ENCODE measurements around the gene OR52I2. TPM values are rescaled to one million over a fixed set of nuclear protein-coding genes. Genes with fewer than 3 reads are reported as not detected.

Gene OR52I2
- not detected for total RNA-seq
- under 1 TPM in 1 of 8 donors, not detected in 7; 0.12 TPM for polyA plus RNA-seq (ENCODE audit: insufficient read depth in 1 of 8, insufficient read length in 8 of 8, low replicate concordance in 1 of 8)
- long read RNA-seq, donor 1 = 0 reads
- long read RNA-seq, donor 2 = 0 reads
- long read RNA-seq, donor 3 = 0 reads
- long read RNA-seq, donor 4 = 0 reads
- long read RNA-seq, donor 5 = 0 reads
- long read RNA-seq, donor 6 = 0 reads
- long read RNA-seq, donor 7 = 0 reads
- long read RNA-seq, donor 8 = 0 reads
- long read RNA-seq, donor 9 = 0 reads
- long read RNA-seq, donor 10 = 0 reads
- long read RNA-seq, donor 11 = 0 reads

DNA sequence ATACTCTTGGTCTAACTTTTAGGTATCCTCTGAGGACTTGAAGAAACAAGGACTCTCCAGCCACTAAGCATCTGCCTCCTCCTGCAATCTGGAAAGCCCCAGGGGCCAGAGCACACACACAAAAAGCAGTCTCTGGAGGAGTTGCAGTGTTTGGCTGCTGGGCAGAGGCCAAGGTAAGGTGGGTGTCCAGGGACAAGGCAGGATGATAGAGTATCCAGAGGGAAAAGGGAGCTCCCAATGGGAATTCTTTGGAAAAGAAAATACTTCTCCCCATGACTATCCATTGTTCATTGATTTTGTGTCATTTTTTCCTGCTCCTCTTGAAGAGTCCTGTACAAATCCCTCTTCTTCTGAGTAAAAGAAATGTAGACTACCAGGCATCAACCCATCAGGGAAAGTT is at the start of gene OR52I2:
Gene OR52I2 (plus strand): TSS at position 301 of the 400 bp plus-strand sequence.
- H3K27ac ChIP-seq (ENCODE audit: low read length) = no peak within 1 kb of the TSS
- no peaks in the 10 kb centered on the region for H3K9me3 ChIP-seq (replicated peaks; ENCODE audit: control insufficient read depth, low read depth, low read length)
- no peaks in the 10 kb centered on the region for H3K36me3 ChIP-seq (ENCODE audit: control insufficient read depth, insufficient read depth, low read length)
- H3K27me3 ChIP-seq (ENCODE audit: control insufficient read depth, insufficient read depth, low read length) = no peaks in the 10 kb centered on the region
- H3K4me3 ChIP-seq (ENCODE audit: low read length) = no peak within 1 kb of the TSS
- DNase-seq = no peak
- no peaks in the 10 kb centered on the region for H3K4me1 ChIP-seq (ENCODE audit: control insufficient read depth, insufficient read depth, low read length)

DNA sequence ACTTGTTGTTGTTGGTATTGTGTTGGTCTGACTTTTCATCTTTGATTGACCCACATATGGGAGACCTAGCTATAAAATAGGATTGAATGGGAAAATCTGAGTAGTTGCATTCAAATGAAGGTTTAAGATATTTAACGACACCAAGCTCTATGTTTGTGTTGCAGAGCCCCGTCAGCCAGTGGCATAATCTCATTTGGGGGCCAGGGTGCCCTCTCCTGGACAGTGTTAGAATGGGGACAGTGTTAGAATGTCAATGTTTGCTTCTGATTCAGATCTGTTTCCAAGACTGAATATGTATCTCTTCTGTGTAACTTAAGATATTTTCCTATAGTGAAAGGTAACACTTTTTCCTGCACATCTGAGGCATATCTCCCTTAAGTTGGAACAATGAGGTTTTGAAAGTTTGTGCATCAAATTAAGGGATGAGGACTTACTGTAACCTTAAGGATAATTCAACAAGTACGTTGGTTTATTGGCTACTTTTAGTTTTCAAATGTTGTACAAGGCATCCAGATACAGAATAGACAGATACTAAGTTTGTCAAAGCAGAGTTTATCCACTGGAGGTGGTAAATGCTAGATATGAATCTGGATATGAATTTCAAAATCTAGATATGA is 41.8 kb upstream of the OR52I2 start:
- no peaks in the 10 kb centered on the region for H3K36me3 ChIP-seq (ENCODE audit: control insufficient read depth, insufficient read depth, low read length)
- WGBS (ENCODE audit: insufficient coverage) = no CpG with 5 or more reads among the region's 3 CpGs
- DNase-seq = peak; percentile 3
- H3K27ac ChIP-seq (ENCODE audit: low read length) = no peak overlapping the region
- no peaks in the 10 kb centered on the region for H3K27me3 ChIP-seq (ENCODE audit: control insufficient read depth, insufficient read depth, low read length)
- H3K4me3 ChIP-seq (ENCODE audit: low read length) = no peak overlapping the region
- no peaks in the 10 kb centered on the region for H3K9me3 ChIP-seq (replicated peaks; ENCODE audit: control insufficient read depth, low read depth, low read length)
- no peaks in the 10 kb centered on the region for H3K4me1 ChIP-seq (ENCODE audit: control insufficient read depth, insufficient read depth, low read length)

DNA sequence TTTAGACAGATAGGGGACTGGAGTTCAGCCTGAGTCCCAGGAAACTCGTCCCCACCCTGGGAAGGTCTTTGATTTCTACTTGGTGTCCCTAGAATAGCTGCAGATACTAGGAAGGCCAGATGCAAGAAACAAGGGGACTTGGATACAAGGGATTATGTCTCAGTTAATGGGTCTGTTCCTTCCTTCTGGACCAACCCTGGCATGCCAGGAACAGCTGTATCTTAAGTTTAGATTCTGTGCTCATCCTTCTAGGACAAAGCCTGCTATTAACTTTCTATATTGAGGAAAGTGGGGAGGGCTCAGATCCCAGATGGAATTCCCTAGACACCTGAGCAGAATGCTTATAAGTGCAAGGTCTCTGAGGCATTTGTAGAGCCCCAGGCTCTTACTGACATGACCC is 40.5 kb upstream of the OR52I2 start:
- H3K27me3 ChIP-seq (ENCODE audit: control insufficient read depth, insufficient read depth, low read length) = no peaks in the 10 kb centered on the region
- no CpG with 5 or more reads among the region's 1 CpG for WGBS (ENCODE audit: insufficient coverage)
- DNase-seq = no peak
- no peaks in the 10 kb centered on the region for H3K9me3 ChIP-seq (replicated peaks; ENCODE audit: control insufficient read depth, low read depth, low read length)
- H3K4me1 ChIP-seq (ENCODE audit: control insufficient read depth, insufficient read depth, low read length) = no peaks in the 10 kb centered on the region
- H3K36me3 ChIP-seq (ENCODE audit: control insufficient read depth, insufficient read depth, low read length) = no peaks in the 10 kb centered on the region
- no peak overlapping the region for H3K27ac ChIP-seq (ENCODE audit: low read length)
- H3K4me3 ChIP-seq (ENCODE audit: low read length) = no peak overlapping the region

DNA sequence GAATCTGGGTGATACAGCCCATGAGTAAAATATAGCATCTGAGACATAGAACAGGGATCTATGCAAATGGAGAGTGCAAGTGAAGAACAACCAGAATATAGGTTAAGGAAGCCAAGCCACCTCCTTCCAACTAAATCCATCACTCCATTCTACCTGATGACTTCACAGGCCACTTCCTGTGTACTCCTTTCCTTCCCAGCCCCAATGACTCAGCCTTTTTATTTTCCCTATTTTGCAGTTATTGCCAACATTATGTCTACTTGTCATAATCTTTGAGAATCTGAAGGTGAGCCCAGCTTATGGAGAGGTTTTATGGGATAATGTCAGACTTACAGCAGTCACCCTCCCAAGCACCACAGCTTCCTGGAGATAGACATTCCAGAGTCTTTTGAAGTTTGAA is 38.0 kb upstream of the OR52I2 start:
- Histone ChIP-seq H3K36me3 (ENCODE audit: control insufficient read depth, insufficient read depth, low read length) (no peaks in the 10 kb centered on the region), H3K4me1 (ENCODE audit: control insufficient read depth, insufficient read depth, low read length) (no peaks in the 10 kb centered on the region), H3K4me3 (ENCODE audit: low read length) (no peak overlapping the region), H3K9me3 (replicated peaks; ENCODE audit: control insufficient read depth, low read depth, low read length) (no peaks in the 10 kb centered on the region), H3K27me3 (ENCODE audit: control insufficient read depth, insufficient read depth, low read length) (no peaks in the 10 kb centered on the region), H3K27ac (ENCODE audit: low read length) (no peak overlapping the region)
- DNase-seq = no peak

DNA sequence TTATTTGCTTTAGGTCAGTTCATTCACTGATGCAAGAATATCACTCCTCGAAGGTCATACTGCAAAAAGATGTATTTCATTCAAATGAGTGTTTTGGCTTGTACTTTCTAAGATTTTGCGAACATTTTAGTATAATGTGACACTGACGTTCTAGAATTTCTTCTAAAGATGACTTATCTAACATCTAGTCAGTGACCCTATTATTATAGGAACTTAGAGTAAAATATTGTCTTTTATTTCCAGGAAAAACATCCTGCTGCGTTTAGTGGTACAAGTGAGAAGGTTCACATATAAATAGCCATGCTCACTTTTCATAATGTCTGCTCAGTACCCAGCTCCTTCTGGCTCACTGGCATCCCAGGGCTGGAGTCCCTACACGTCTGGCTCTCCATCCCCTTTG is 36.7 kb upstream of the OR52I2 start, which contains the start of gene OR52M1:
Gene OR52M1 (plus strand): TSS at position 301 of the 400 bp plus-strand sequence. CDS start 0 bp downstream, at position 301.
- no peaks in the 10 kb centered on the region for H3K27me3 ChIP-seq (ENCODE audit: control insufficient read depth, insufficient read depth, low read length)
- no peak within 1 kb of the TSS for H3K27ac ChIP-seq (ENCODE audit: low read length)
- no peak within 1 kb of the TSS for H3K4me3 ChIP-seq (ENCODE audit: low read length)
- WGBS (ENCODE audit: insufficient coverage) = no CpG with 5 or more reads among the region's 5 CpGs
- DNase-seq = no peak
- H3K4me1 ChIP-seq (ENCODE audit: control insufficient read depth, insufficient read depth, low read length) = no peaks in the 10 kb centered on the region
- no peaks in the 10 kb centered on the region for H3K36me3 ChIP-seq (ENCODE audit: control insufficient read depth, insufficient read depth, low read length)
- H3K9me3 ChIP-seq (replicated peaks; ENCODE audit: control insufficient read depth, low read depth, low read length) = peaks cover under 1% of the 10 kb centered on the region

DNA sequence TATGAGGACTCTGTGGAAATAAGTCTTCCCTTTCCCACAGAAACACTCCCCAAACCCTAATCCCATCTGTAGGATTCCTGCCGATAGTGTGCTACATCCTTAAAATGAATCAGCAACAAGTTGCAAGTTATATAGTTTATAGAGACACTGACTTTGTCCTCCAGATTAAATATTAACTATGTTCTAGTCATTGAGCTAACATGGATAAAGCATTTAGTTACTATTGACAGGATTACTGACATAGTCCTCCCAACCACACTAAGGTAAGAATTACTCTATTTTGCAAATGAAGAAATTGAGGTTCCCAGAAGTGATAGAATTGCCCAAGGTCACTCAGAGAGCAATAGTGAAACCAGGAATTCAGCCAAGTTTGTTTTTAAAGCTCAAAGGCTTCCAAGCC is 34.7 kb upstream of the OR52I2 start:
- no CpG with 5 or more reads among the region's 1 CpG for WGBS (ENCODE audit: insufficient coverage)
- Histone ChIP-seq H3K27me3 (ENCODE audit: control insufficient read depth, insufficient read depth, low read length) (no peaks in the 10 kb centered on the region), H3K36me3 (ENCODE audit: control insufficient read depth, insufficient read depth, low read length) (no peaks in the 10 kb centered on the region), H3K27ac (ENCODE audit: low read length) (no peak overlapping the region), H3K4me1 (ENCODE audit: control insufficient read depth, insufficient read depth, low read length) (no peaks in the 10 kb centered on the region), H3K9me3 (replicated peaks; ENCODE audit: control insufficient read depth, low read depth, low read length) (peaks cover 15% of the 10 kb centered on the region), H3K4me3 (ENCODE audit: low read length) (no peak overlapping the region)
- no peak for DNase-seq

DNA sequence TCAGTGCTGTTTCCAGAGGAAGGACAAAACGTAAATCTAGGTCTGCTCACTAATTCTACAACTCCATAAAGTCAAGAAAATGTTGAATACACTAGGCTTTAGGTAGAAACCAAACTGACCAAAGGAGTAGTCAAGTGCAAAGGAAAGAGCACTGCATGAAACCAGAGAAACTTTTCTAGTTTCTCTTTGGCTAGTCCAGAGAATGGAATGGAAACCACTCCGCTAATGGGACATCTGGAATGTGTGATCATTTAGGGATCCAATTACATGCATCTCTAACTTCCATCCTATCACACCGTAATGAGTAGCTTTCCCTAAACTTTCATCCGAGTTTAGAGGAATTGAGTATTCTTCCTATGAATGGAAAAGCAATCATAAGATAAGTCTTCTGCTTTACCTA is 34.1 kb upstream of the OR52I2 start:
- DNase-seq = no peak
- H3K4me3 ChIP-seq (ENCODE audit: low read length) = no peak overlapping the region
- H3K4me1 ChIP-seq (ENCODE audit: control insufficient read depth, insufficient read depth, low read length) = no peaks in the 10 kb centered on the region
- no peaks in the 10 kb centered on the region for H3K27me3 ChIP-seq (ENCODE audit: control insufficient read depth, insufficient read depth, low read length)
- WGBS (ENCODE audit: insufficient coverage) = no CpG with 5 or more reads among the region's 4 CpGs
- no peaks in the 10 kb centered on the region for H3K36me3 ChIP-seq (ENCODE audit: control insufficient read depth, insufficient read depth, low read length)
- H3K27ac ChIP-seq (ENCODE audit: low read length) = no peak overlapping the region
- H3K9me3 ChIP-seq (replicated peaks; ENCODE audit: control insufficient read depth, low read depth, low read length) = peaks cover 19% of the 10 kb centered on the region

DNA sequence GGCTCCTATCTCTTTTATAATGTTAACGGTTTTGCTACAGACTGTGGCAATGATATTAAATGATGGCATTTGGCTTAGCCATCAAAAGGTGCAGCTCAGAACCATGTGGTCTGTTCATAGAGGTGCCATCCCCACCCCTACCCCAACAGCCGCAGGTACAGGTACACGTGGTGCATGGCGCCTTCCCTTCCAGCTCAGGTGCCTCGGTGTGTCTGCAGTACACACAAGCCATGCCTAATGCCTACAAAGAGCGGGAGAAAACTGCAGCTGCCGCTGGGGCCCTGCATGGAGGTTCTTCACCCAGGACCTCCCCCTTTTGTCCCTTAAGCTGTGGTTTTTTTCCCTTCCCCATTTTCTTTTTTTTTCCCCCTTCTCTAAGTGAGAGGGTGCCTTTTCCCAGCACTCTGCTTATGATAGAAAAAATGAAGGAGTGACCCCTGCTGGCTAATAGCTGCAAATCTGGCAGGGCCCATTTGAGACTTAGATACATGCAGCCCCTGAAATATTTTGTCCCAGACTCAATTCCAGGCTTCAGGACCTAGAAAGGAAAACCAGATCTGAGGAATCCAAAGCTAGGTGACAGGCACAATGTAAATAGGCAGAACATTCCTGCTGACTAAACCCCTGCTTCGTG is 30.1 kb upstream of the OR52I2 start:
- peaks cover 24% of the 10 kb centered on the region for H3K9me3 ChIP-seq (replicated peaks; ENCODE audit: control insufficient read depth, low read depth, low read length)
- H3K27me3 ChIP-seq (ENCODE audit: control insufficient read depth, insufficient read depth, low read length) = no peaks in the 10 kb centered on the region
- no peaks in the 10 kb centered on the region for H3K36me3 ChIP-seq (ENCODE audit: control insufficient read depth, insufficient read depth, low read length)
- DNase-seq = no peak
- no peaks in the 10 kb centered on the region for H3K4me1 ChIP-seq (ENCODE audit: control insufficient read depth, insufficient read depth, low read length)
- no peak overlapping the region for H3K4me3 ChIP-seq (ENCODE audit: low read length)
- WGBS (ENCODE audit: insufficient coverage) = 81% methylated on average over 6 of the region's 8 CpGs
- no peak overlapping the region for H3K27ac ChIP-seq (ENCODE audit: low read length)

DNA sequence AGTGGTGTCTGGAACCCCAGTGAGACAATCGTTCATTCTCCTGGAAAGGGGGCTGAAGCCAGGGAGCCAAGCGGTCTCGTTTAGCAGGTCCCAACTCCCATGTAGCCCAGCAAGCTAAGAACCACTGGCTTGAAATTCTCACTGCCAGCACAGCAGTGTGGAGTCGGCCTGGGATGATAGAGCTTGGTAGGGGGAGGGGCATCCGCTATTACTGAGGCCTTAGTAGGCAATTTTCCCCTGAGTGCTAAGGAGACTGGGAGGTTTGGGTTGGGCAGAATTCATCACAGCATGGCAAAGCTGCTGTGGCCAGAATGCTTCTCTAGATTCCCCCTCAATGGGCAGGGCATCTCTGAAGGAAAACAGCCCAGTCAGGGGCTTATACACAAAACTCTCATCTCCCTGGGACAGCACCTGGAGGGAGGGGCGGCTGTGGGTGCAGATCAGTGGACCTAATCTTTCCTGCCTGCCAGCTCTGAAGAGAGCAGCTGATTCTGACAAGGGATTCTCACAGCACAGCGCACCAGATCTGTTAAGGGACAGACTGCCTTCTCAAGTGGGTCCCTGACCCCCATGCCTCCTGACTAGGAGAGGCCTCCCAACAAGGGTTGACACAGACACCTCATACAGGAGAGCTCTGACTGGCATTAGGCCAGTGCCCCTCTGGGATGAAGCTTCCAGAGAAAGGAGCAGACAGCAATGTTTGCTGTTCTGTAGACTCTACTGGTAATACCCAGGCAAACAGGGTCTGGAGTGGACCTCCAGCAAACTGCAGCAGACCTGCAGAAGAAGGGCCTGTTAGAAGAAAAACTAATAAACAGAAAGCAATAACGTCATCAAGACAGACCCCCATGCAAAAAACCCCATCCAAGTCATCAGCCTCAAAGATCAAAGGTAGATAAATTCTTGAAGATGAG is 21.8 kb upstream of the OR52I2 start:
- H3K27ac ChIP-seq (ENCODE audit: low read length) = no peak overlapping the region
- no peaks in the 10 kb centered on the region for H3K36me3 ChIP-seq (ENCODE audit: control insufficient read depth, insufficient read depth, low read length)
- no peaks in the 10 kb centered on the region for H3K4me1 ChIP-seq (ENCODE audit: control insufficient read depth, insufficient read depth, low read length)
- H3K27me3 ChIP-seq (ENCODE audit: control insufficient read depth, insufficient read depth, low read length) = no peaks in the 10 kb centered on the region
- no peak overlapping the region for H3K4me3 ChIP-seq (ENCODE audit: low read length)
- 62% methylated on average over 6 of the region's 8 CpGs for WGBS (ENCODE audit: insufficient coverage)
- H3K9me3 ChIP-seq (replicated peaks; ENCODE audit: control insufficient read depth, low read depth, low read length) = peaks cover 6% of the 10 kb centered on the region
- DNase-seq = no peak

DNA sequence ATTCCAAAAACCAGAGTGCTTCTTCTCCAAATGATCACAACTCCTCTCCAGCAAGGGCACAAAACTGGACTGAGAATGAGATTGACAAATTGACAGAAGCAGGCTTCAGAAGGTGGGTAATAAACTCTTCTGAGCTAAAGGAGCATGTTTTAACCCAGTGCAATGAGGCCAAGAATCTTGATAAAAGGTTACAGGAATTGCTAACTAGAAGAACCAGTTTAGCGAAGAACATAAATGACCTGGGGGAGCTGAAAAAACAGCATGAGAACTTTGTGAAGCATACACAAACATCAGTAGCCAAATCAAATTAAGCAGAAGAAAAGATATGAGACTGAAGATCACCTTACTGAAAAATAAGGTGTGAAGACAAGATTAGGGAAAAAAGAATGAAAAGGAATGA is 21.1 kb upstream of the OR52I2 start:
- H3K27me3 ChIP-seq (ENCODE audit: control insufficient read depth, insufficient read depth, low read length) = no peaks in the 10 kb centered on the region
- H3K4me1 ChIP-seq (ENCODE audit: control insufficient read depth, insufficient read depth, low read length) = no peaks in the 10 kb centered on the region
- DNase-seq = no peak
- WGBS (ENCODE audit: insufficient coverage) = no CpG with 5 or more reads among the region's 1 CpG
- no peak overlapping the region for H3K27ac ChIP-seq (ENCODE audit: low read length)
- H3K4me3 ChIP-seq (ENCODE audit: low read length) = no peak overlapping the region
- no peaks in the 10 kb centered on the region for H3K36me3 ChIP-seq (ENCODE audit: control insufficient read depth, insufficient read depth, low read length)
- peaks cover 6% of the 10 kb centered on the region for H3K9me3 ChIP-seq (replicated peaks; ENCODE audit: control insufficient read depth, low read depth, low read length)
